HUES48 (cell line): ENCODE measurements around the gene DUSP15.

Source experiments
- H3K27ac ChIP-seq: one replicate; pipeline ENCODE4 v1.7.0; 2013; ENCODE audit warnings: low read depth, low read length, inconsistent platforms
- H3K27me3 ChIP-seq: 2 replicates; pipeline ENCODE4 v1.6.1; 2013; ENCODE audit warnings: mild to moderate bottlenecking, low read length; ENCODE audit not compliant: control insufficient read depth, insufficient read depth
- H3K36me3 ChIP-seq: 2 replicates; pipeline ENCODE4 v1.6.1; 2013; ENCODE audit warnings: low read length; ENCODE audit not compliant: control insufficient read depth, insufficient read depth
- H3K4me1 ChIP-seq: 2 replicates; pipeline ENCODE4 v1.6.1; 2013; ENCODE audit warnings: mild to moderate bottlenecking, low read length; ENCODE audit not compliant: control insufficient read depth, insufficient read depth
- H3K4me3 ChIP-seq: 2 replicates; pipeline ENCODE4 v1.5.1; 2013; ENCODE audit warnings: mild to moderate bottlenecking, low read depth, low read length
- H3K9ac ChIP-seq: 2 replicates; pipeline ENCODE4 v1.6.1; 2013; ENCODE audit warnings: mild to moderate bottlenecking, low read depth, low read length, moderate library complexity
- H3K9me3 ChIP-seq: 2 replicates; pipeline ENCODE4 v1.6.1; 2013; ENCODE audit warnings: low read length; ENCODE audit not compliant: control insufficient read depth, insufficient read depth

Gene DUSP15

DNA sequence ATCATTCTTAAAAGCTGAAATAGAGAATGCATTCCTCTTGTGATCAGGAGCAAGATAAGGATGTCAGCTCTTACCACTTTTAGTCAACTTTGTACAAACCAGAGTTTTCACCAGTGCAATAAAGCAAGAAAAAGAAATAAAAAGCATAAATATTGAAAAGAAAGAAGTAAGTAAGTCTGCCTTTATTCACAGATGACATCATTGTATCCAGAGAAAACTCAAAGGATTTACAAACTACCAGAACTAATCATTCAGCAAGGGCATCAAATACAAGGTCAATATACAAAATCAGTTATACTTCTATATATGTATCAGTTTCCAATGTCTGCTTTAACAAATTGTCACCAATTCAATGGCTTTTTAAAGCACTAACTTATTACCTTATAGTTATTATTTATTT lies 13.5 kb upstream of the DUSP15 start:
- Histone ChIP-seq H3K9me3 (no peaks in the 10 kb centered on the region), H3K27me3 (no peaks in the 10 kb centered on the region), H3K27ac (no peak overlapping the region), H3K36me3 (no peaks in the 10 kb centered on the region), H3K9ac (no peak overlapping the region), H3K4me3 (no peak overlapping the region), H3K4me1 (no peaks in the 10 kb centered on the region; the same call in 1 of the 2 replicates)

DNA sequence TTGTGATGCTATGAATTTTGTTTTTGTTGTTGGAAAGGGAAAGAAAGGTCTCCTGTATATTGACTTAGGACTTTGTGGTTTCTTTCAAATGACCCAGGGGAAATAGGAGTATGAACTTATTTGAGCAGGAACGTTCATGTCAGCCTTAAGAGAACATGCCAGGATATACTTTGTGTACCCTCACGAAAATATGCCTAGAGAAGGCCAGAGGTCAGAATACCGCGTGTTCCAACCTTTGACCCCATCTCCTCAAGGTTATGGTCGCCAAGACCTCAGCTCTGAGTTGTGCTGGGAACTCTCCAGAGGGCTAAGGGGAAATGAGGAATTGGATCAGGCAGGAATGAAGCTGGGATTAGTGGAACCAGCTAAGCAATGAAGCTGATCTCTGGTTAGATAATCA lies 11.6 kb upstream of the DUSP15 start:
- Histone ChIP-seq H3K36me3 (no peaks in the 10 kb centered on the region), H3K4me1 (no peaks in the 10 kb centered on the region; the same call in 1 of the 2 replicates), H3K27ac (no peak overlapping the region), H3K9me3 (no peaks in the 10 kb centered on the region), H3K27me3 (no peaks in the 10 kb centered on the region; the same call in 1 of the 2 replicates), H3K4me3 (no peak overlapping the region), H3K9ac (no peak overlapping the region)

DNA sequence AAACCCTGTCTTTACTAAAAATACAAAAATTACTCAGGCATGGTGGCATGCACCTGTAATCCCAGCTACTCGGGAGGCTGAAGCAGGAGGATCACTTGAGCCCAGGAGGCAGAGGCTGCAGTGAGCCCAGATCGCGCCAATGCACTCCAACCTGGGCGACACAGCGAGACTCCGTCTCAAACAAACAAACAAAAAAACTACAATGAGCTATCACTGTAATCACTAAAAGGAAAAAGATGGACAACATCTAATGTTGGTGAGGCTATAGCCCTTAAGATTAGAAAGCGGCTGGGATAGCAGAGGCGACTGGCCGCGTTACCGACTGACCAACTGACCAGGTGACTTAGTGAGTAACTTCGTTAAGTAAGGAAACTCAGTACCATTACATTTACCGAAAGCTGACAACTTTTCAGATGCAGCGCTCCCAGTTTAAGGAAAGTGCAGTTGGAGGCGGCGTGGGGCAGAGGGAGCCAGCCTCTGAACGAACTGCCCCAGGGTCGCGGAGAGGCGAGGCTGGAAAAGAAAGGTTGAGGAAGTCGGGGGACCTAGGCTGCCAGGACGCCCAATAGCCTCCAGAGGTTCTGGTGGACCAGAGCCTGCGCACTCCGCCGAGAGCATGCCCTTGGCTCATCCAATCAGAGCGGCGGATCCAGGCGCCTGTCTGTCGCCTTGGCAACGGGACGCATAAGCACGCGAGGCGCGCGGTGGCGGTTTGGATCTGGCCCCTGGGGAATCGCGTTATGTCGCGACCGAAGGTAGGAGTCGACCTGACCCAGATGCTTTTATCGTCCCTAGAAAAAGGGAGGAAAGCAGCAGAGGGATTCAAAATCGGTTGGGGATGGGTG lies 9.0 kb upstream of the DUSP15 start:
- no peaks in the 10 kb centered on the region for H3K9me3 ChIP-seq

DNA sequence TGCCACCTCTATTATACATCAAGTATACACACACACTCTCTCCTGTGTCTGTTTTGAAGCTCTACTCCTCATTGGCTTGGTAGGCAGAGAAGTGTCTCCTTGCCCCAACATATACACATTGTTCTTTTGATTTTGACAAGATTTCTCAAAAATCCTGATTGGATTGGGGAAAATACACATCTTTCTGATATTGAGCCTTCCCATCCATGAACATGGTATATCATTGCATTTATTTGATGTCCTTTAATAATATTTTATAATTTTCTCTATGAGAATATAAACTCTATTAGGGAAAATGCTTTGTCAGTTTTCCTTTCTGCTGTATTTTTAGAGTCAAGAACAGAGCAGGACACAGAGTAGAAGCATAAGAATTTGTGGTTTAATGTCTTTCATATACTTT lies 7.4 kb upstream of the DUSP15 start:
- Histone ChIP-seq H3K27ac (no peak overlapping the region), H3K9me3 (no peaks in the 10 kb centered on the region), H3K9ac (no peak overlapping the region), H3K4me3 (no peak overlapping the region), H3K27me3 (peaks cover 3% of the 10 kb centered on the region), H3K4me1 (no peaks in the 10 kb centered on the region), H3K36me3 (no peaks in the 10 kb centered on the region)

More for the DNA sequence above, 9.0 kb upstream of the DUSP15 start:
- no peaks in the 10 kb centered on the region for H3K4me1 ChIP-seq
- H3K9ac ChIP-seq = peak overlapping the region; percentile 15; the same call in 1 of the 2 replicates
- H3K36me3 ChIP-seq = no peaks in the 10 kb centered on the region
- peak overlapping the region; percentile 62 for H3K27ac ChIP-seq
- H3K27me3 ChIP-seq = no peaks in the 10 kb centered on the region; the same call in 1 of the 2 replicates
- peak overlapping the region; percentile 65 for H3K4me3 ChIP-seq

DNA sequence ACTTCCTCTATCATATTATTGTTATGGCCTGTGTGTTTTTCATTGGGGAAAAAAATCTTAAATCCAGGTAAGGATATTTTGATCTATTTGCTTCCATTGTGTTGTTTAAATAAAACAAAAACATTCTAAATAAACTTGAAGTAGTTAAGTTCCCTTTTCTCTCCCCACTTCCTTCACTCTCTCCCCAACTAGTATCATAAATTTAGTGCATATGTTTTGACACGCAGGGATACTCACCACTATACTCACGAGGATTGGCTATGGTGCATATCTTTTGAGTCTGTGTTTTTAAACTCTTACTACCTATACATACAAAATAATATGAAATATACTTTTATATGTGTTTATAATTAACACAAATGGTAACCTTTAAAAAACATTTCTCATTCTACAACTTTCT lies 5.3 kb upstream of the DUSP15 start:
- H3K4me3 ChIP-seq = no peak overlapping the region
- no peak overlapping the region for H3K27ac ChIP-seq
- no peaks in the 10 kb centered on the region for H3K9me3 ChIP-seq
- no peaks in the 10 kb centered on the region for H3K4me1 ChIP-seq
- peaks cover 18% of the 10 kb centered on the region for H3K27me3 ChIP-seq
- H3K9ac ChIP-seq = no peak overlapping the region
- no peaks in the 10 kb centered on the region for H3K36me3 ChIP-seq

DNA sequence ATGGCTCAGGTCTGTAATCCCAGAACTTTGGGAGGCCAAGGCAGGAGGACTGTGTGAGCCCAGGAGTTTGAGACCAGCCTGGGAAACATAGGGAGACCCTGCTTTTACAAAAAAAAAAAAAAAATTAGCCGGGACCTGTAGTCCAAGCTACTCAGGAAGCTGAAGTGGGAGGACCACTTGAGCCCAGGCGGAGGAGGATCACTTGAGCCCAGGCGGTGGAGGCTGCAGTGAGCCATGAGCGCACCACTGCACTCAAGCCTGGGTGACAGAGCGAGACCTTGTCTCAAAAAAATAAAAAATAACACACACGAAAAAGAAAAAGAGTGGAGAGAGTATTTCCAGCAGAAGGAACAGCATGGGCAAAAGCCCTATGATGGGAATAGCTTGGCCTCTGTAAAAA lies 2.1 kb upstream of the DUSP15 start:
- peaks cover 39% of the 10 kb centered on the region for H3K27me3 ChIP-seq
- no peak overlapping the region for H3K9ac ChIP-seq
- no peaks in the 10 kb centered on the region for H3K36me3 ChIP-seq
- no peaks in the 10 kb centered on the region for H3K9me3 ChIP-seq
- no peak overlapping the region for H3K4me3 ChIP-seq
- H3K27ac ChIP-seq = no peak overlapping the region
- H3K4me1 ChIP-seq = no peaks in the 10 kb centered on the region

DNA sequence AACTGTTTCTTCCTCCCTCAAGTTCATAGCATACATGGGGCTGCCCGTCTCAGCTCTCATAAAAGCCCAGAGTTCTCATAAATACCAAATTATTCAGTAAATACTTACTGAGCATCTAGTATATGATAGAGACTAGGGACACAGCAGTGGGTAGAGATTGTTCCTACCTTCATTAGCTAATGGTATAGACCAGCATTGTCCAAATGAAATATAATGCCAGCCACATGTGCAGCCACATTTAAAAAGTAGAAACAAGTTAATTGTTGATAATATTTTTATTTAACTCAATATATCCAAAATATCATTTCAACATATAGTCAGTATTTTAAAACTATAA lies 1.3 kb upstream of the DUSP15 start:
- no peak overlapping the region for H3K4me3 ChIP-seq
- no peaks in the 10 kb centered on the region for H3K4me1 ChIP-seq
- H3K9me3 ChIP-seq = no peaks in the 10 kb centered on the region
- H3K36me3 ChIP-seq = no peaks in the 10 kb centered on the region
- peaks cover 39% of the 10 kb centered on the region for H3K27me3 ChIP-seq
- H3K27ac ChIP-seq = no peak overlapping the region
- H3K9ac ChIP-seq = no peak overlapping the region

DNA sequence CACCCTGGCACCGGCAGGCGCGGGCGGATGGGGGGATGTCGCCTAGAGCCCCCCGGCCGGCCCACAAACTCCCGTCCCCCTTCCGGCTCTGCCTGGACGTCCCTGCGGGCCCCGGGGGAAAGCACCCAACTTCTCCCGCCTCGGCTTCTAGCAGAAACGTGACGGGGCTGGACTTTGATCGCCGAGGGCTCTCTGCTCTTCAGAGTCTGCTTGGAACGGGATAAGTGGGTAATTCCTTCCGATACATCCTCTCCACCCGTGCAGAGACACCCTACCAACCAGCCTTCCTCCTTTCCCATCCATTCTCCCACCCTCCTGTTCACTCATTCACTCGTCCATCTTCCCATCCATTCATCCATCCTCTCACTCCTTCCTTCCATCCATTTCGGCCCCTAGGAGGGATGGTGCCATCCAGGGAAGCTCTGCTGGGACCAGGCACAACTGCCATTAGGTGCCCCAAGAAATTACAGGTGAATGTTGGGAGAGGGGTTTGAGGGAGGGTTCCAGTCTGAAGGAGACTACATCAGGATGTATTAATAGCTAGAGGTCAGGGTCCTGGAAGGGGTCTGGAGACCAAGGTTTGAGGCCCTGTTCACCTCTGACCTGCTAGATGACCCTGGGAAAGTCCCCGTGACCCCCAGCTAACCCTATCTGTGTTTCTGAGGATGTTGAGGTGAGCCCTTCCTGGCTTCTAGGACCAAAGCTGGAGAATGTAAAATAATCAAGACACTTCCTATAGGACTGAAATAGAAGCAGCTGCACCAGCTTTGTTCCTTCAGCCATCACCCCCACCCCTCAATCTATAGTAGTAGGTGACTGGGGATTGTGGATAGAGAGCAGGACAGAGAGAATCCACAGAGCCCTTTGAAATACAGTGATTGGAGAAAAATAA lies 645 bp upstream of the DUSP15 start:
- H3K27ac ChIP-seq = no peak overlapping the region
- H3K27me3 ChIP-seq = peaks cover 39% of the 10 kb centered on the region
- no peaks in the 10 kb centered on the region for H3K9me3 ChIP-seq
- no peak overlapping the region for H3K9ac ChIP-seq
- H3K36me3 ChIP-seq = no peaks in the 10 kb centered on the region
- no peaks in the 10 kb centered on the region for H3K4me1 ChIP-seq
- peak overlapping the region; percentile 85 for H3K4me3 ChIP-seq

DNA sequence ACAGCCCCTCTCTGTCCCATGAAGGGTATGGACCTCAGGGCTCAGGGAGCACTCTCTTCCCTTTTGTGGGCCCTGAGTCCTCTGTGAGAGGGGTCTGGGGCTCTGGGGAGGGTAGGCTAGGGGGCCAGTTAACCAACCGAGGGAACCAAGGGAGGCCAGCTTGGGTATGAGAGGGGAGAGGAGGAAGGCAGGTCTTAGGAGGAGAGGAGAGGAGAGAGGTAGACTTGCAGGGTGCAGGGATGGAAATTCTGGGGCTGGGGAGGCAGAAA lies 720 bp downstream of the DUSP15 start:
- no peaks in the 10 kb centered on the region for H3K9me3 ChIP-seq
- H3K27me3 ChIP-seq = peaks cover 39% of the 10 kb centered on the region
- no peak overlapping the region; the same call in 1 of the 2 replicates for H3K9ac ChIP-seq
- H3K27ac ChIP-seq = no peak overlapping the region
- H3K36me3 ChIP-seq = no peaks in the 10 kb centered on the region
- no peaks in the 10 kb centered on the region for H3K4me1 ChIP-seq
- peak overlapping the region; percentile 85 for H3K4me3 ChIP-seq

DNA sequence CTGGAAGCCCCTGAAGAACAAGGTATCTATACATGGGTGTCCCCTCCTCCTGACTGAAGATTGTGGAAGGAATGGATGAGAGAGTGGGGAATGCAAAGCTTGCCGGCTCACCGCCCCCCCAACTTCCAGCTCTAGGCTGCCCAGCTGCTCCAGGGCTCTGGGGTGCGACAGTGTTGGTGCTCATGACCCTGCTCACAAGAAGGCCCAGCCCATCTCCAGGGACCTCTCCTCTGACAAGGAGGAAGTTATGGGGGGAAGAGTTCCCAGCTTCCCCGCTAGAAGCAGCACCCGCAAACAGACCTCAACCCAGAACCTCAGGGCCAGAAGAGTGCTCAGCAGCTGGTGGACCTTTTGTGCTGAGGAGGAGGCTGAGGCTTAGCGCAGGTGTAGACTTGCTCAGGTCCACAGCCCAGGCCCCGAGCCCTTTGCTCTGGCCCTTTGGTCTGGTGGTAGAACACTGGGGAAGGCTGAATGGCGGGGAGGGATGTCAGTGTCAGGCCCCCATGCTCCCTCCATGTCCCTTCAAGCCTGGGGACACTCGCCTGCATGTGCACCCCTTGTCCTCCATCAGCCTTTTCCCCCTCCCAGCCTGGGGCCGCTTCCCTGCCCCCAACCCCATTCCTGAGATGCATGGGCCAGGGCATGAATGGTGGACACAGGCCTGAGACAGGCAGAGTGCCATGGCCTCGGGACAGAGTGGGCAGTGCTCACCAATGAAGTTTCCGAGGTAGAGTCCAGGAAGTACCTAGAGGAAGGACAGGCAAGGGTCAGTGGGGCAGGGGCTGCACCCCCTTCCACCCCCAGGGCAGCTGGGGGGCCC lies 1.3 kb downstream of the DUSP15 start:
- Histone ChIP-seq H3K9me3 (no peaks in the 10 kb centered on the region), H3K27ac (no peak overlapping the region), H3K4me1 (no peaks in the 10 kb centered on the region), H3K9ac (no peak overlapping the region), H3K27me3 (peaks cover 39% of the 10 kb centered on the region), H3K4me3 (peak overlapping the region; percentile 85; the same call in 1 of the 2 replicates), H3K36me3 (no peaks in the 10 kb centered on the region)
